ENCODE results near the gene CLASRP.
"Not testable (repeated sequence)": the region's sequence is repeated elsewhere in the genome, so short reads cannot be mapped to it uniquely, and the experiment has no call there.

Gene CLASRP, protein sequence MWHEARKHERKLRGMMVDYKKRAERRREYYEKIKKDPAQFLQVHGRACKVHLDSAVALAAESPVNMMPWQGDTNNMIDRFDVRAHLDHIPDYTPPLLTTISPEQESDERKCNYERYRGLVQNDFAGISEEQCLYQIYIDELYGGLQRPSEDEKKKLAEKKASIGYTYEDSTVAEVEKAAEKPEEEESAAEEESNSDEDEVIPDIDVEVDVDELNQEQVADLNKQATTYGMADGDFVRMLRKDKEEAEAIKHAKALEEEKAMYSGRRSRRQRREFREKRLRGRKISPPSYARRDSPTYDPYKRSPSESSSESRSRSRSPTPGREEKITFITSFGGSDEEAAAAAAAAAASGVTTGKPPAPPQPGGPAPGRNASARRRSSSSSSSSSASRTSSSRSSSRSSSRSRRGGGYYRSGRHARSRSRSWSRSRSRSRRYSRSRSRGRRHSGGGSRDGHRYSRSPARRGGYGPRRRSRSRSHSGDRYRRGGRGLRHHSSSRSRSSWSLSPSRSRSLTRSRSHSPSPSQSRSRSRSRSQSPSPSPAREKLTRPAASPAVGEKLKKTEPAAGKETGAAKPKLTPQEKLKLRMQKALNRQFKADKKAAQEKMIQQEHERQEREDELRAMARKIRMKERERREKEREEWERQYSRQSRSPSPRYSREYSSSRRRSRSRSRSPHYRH

DNA sequence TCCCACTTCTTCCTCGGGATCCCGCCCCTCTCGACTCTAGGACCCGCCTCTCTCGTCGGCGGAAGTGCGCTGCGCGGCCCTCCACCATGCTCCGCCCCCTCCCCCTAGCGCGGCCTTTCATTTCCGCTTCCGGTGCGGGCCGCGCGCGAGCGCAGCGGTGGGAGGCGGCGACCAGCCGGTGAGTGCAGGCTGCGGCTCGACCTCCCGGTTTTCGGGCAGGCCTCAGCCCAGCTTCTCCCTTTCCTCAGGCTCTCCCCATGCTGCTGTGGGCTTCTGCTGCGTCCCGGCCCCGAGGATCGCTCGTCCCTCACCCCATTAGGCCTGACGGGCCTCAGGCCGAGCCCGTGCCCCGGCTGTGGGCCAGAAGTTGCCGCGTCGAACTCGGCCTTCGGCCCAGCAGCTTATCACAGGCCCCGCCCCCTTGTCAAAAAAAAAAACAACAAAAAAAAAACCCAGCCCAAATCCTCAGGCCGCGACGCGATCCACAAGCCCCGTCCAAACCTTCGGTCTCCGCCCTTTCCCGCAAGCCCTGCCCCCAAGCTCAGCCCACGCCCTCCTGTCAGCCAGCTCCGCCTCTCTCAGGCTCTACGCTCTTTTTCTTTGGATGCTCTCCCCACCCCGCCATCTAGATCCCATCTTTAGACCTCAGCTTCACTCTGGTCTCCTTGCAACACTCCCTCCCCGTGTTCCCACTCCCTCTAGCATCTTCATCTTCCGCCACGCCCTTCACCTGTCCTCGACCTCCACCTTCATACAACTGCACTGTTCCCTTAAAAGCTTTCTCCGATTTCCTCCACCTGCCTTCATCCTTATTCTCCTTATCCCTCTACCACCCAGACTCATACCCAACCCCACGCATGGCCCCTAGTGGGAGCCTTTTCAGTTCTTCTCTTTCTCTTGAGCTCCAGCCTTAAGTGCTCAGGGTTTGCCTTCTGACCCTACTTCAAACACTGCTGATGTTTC is at the start of gene CLASRP:
Gene CLASRP, plus strand, starts transcription at position 115 of the 963 bp plus-strand sequence. CDS start 1,168 bp downstream, outside the sequence.
- DNase-seq: peak; percentile 95

DNA sequence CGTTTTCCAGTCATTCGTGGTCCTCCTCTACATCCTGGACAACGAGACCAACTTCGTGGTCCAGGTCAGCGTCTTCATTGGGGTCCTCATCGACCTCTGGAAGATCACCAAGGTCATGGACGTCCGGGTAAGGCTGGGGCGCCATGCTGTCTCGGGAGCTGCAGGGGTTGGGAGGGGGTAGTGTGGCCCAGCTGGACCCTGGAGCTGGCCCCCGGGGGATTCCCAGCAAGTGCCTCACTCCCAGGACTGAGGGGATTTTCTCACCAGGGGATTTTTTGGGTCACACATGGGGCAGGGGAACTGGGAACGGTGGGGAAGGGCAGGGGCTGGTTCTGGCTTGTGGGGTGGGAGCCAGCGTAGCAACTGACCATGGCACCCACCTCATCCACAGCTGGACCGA is 48.4 kb upstream of the CLASRP start:
- DNase-seq: no peak

DNA sequence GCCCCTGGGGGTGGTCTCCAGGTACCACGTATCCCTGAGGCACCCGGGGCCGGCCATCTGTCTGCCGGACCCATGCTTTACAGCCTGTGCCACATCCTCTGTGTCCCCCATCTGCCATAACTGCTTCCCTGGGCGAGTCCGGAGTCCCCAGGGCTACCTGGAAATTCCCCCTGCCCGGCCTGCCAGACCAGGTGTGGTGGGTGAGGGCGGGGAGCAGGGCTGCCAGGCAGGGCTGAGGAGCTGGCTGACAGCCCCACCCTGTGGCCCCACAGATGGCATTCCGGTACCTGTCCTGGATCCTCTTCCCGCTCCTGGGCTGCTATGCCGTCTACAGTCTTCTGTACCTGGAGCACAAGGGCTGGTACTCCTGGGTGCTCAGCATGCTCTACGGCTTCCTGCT is 47.9 kb upstream of the CLASRP start:
- no peak for DNase-seq

DNA sequence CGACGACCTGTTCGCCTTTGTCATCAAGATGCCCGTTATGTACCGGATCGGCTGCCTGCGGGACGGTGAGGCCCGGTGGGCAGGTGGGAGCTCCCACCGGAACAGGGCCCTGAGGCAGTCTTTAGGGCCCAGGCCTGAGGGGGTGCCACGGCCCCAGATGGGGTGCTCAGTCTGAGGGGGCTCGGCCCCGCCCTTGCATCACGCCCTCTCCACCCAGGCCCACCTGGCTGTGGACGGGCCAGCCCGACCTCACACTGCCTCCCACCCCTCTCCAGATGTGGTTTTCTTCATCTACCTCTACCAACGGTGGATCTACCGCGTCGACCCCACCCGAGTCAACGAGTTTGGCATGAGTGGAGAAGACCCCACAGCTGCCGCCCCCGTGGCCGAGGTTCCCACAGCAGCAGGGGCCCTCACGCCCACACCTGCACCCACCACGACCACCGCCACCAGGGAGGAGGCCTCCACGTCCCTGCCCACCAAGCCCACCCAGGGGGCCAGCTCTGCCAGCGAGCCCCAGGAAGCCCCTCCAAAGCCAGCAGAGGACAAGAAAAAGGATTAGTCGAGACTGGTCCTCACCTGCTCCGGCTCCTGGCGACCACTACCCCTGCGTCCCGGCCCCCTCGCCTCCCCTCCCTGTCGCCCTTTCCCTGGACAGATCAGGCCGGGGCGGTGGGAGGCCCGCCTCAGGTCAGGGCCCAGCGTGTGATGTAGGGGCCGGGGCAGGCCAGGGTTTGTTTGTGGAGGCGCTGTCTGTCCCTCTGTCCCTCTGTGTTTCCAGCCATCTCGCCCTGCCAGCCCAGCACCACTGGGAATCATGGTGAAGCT is 46.3 kb upstream of the CLASRP start:
- DNase-seq: no peak

DNA sequence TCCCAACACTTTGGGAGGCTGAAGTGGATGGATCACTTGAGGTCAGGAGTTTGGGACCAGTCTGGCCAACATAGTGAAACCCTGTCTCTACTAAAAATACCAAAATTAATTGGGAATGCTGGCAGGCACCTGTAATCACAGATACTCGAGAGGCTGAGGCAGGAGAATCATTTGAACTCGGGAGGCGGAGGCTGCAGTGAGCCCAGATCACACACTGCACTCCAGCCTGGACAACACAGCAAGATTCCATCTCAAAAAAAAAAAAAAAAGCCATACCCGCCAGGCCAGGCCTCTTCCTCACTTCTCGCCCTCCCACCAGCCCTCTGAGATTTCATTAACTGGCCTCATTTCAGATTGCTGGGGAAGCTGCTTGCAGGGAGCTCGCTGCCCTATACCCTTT is 45.3 kb upstream of the CLASRP start:
- DNase-seq: no peak

DNA sequence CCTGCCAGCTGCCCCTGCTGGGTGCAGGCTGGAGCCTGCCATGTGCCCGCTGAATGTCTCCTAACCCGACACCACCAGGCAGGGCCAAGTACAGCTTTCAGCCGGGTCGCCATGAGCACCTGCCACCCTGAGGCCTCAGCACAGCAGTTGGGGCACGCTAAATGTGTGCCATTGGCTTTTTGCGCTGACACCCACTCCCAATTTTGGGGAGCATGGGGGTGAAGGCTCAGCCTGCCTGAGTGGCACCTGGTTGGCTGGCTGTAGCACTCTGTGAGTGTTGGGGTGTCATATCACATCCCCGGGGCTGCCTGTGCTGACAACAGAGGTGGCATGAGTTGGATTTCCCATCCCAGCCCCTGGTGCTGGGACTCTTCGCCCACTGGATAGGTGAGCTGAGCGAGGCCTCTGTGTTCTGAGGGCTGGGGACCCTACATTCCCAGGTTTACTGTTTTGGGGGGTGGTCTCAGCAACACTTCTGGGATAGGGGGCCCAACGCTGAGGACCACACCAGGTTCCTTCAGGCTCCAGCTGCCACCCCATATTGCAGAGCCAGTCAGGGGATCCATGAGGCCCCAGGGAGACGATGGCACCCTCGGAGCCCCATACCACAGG is 44.8 kb upstream of the CLASRP start:
- no peak for DNase-seq

DNA sequence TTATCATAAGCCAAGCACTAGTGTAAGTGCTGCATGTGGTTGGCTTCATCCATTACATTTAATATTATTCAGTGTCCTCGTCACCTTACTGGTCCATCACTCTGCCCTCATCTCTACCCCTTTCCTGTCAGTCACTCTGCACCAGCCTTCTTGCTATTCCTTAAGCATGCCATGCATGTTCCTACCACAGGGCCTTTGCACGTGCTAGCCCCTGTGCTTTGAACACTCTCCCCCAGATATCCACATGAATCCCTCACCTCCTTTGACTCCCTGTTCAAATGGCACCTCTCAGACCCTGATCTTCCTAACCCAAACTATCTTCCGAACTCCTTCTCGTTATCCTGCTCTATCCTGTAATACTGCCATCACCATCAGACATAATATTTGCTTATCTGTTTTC is 40.8 kb upstream of the CLASRP start:
- no peak for DNase-seq

DNA sequence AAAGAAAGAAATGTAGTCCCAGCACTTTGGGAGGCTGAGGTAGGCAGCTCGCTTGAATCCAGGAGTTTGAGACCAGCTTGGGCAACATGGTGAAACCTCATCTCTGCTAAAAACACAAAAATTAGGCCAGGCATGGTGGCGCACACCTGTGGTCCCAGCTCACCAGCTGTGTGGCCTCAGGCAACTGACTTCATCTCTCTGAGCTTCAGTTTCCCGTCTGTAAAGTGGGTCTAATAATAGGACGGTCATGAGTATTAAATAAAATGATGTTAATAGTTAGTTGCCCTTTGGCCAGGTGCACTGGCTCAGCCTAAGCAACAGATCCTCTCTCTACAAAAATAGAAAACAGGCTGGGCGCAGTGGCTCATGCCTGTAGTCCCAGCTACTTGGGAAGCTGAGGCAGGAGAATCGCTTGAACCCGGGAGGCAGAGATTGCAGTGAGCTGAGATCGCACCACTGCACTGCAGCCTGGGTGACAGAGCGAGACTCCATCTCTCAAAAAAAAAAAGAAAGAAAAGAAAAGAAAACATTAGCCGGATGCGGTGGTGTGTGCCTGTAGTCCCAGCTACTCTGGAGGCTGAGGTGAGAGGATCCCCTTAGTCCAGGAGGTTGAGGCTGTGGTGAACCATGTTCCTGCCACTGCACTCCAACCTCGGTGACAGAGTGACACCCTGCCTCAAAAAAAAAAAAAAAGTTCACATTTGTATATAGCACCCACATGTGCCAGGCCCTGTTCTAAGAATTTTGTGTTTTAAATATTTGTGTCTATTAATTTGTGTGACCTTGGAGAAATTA is 39.5 kb upstream of the CLASRP start:
- DNase-seq: not testable (repeated sequence)

DNA sequence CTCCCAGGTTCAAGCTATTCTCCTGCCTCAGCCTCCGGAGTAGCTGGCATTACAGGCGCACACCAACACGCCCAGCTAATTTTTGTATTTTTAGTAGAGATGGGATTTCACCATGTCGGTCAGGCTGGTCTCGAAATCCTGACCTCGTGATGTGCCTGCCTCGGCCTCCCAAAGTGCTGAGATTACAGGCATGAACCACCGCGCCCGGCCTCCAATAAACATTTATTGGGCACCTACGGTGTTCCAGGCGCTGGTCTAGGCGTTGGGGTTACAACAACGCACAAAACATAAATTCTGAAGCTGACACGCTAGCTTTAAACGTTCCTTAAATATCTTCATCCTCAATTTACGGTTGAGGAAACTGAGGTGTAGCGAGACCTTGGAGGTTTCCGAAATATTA is 38.2 kb upstream of the CLASRP start:
- not testable (repeated sequence) for DNase-seq

DNA sequence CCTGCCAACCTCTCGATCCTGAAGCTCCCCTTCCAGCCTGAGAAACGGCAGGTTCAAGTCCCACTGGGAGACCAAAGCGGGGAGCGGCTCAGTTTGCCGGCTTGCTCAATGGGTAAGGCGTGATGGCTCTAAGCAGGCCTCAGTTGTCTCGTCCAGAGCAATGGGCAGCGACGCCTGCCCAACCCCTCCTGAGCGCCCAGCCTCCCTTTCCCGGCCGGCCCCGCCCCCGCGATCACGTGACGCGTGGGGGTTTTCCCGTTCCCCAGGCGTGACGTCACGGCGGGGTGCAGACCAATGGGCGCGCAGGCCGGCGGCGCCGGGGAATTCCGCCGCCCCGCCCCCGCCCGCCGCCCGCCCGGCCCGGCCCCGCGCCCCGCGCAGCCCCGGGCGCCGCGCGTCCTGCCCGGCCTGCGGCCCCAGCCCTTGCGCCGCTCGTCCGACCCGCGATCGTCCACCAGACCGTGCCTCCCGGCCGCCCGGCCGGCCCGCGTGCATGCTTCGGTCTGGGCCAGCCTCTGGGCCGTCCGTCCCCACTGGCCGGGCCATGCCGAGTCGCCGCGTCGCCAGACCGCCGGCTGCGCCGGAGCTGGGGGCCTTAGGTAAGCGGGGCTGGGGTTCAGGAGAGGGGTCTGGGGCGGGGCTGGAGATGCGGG is 37.6 kb upstream of the CLASRP start, which contains the start of gene RELB:
Gene RELB, plus strand, starts transcription at position 378 of the 653 bp plus-strand sequence. Its CDS starts 116 bp downstream, at position 494.
- peak; percentile 93 for DNase-seq

DNA sequence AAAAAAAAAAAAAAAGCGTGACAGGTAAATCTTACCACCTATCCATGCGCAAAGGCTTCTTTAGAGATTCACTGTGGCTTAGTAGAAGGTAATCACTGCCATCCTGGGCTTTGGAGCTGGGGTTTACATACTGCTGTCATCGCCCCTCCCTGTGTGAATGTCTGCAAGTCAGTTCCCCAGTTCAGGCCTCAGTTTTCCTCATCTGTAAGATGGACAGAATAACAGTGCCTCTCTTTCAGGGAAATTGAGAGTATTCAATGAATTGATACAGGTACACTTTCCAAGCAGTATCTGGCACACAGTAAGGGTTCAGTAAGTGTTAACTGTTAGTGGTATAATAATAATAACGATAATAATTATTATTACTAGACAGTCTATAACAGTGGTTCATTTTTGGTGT is 35.4 kb upstream of the CLASRP start:
- DNase-seq: no peak

DNA sequence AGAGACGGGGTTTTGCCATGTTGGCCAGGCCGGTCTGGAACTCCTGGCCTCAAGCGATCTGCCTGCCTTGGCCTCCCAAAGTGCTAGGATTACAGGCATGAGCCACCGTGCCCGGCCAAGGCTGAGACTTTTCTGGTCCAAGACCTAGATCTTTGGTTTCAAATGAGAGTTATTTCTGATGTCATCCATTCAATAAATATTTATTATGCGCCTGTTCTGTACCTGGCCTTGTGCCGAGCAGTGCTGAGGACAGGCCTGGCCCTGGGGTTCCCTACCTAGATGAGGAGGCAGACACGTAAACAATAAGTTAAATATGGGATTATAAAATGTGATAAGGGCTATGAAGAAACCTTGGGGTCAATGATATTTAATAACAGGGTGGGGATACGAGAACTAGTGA is 33.1 kb upstream of the CLASRP start:
- DNase-seq: no peak

DNA sequence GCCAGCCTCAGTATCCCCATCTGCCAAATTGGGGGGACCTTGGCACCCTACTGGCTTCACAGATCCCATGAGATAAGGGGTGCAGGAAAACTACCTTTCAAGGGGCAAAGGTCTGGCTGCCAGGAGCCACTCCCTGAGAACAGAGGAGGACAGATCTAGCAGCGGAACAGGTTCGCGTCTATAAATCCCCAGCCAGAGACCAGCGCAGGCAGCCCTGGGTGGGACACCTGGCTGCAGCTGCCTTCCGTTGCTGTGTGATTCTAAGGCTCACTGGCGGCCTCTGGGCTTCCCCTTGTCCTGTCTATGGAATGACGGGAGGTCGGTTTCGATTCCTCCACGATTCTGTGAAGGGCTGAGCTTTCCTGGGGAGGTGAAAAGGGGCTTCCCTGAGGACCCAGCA is 30.3 kb upstream of the CLASRP start:
- DNase-seq: peak; percentile 36

DNA sequence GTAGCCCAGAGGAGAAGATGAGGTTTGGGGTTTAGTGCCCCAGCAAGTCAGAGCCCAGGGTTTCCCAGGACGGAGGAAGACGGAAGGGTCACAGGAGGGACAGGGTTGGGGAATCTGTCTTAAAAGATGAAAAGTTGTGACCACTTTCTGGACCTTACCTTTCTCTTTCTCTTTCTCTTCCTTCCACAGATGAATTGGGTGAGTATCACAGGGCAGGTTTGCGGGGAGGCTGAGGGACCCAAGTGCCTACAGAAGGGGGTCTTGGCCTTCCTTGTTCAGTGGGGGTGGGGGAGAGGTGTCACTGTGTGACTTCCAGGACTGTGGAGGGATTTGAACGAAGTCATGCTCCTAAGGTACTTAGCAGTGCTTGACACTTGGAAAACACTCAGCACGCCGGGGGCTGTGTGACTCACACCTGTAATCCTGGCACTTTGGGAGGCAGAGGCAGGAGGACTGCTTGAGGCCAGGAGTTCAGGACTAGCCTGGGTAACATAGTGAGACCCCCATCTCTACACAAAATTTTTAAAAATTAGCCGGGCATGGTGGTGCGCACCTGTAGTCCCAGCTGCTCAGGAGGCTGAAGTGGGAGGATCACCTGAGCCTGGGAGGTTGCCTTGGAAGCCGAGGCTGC is 29.1 kb upstream of the CLASRP start:
- DNase-seq: no peak

DNA sequence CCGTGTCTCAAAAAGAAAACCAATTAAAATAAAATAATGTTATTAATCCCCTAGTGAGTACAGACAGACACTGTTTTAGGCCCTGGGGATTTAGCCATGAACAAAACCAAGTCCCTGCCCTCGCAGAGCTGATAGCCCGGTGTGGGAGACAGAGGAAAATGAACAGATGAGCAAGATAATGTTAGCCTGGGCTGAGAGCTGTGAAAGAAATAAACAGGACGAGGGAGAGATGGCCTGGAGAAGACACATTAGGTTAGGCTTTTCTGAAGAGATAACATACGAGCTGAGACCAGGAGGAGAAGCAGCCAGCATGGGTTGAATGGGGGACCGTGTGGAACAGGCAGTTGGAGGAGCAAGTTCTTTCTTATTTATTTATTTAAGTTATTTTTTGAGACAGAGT is 28.5 kb upstream of the CLASRP start:
- DNase-seq: peak; percentile 39

DNA sequence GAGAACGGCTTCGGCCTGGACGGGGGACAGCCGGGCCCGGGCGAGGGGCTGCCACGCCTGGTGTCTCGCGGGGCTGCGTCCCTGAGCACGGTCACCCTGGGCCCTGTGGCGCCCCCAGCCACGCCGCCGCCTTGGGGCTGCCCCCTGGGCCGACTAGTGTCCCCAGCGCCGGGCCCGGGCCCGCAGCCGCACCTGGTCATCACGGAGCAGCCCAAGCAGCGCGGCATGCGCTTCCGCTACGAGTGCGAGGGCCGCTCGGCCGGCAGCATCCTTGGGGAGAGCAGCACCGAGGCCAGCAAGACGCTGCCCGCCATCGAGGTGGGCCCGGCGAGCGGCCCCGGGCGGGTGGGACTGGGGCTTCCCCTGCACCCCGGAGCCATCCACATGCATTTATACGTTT is 26.9 kb upstream of the CLASRP start:
- DNase-seq: no peak

DNA sequence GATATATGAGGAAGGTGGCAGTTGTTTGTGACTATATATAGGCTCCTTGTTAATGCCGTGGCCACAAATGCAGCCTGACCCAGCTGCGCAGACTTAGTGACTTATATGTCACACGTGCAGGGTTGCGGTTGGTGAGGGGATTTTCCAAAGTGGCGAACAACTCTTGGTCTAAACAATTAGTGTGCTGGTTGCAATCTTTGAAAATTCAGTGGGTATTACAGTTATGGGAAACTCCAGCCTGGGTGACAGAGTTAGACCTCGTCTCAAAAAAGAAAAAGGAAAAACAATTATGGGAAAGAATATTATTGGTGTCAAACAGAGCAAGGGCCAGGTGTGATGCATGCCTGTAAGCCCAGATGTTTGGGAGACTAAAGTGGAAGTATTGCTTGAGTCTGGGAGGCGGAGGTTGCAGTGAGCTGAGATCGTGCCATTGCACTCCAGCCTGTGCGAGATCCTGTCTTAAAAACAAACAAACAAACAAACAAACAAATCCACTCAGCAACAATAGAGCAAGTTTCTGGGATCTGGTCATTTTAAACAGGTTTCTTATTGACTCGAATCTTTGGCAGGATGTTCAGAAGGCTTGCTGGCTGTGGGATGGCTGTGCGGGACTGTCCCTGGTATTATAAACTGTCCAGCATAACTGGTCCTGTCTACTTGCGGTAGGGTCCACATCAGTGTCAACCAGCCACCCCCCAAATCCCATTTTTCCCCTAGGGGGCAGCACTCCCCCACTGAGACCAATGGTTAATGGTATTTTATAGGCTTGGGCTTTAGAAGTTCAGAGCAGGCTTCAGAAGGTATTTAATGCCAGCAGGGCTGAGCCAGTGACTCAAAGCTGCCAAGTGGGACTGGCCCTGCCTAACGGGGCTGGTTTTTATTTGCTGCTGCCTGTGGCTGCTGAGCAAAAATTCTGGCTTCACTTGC is 22.2 kb upstream of the CLASRP start:
- peak; percentile 89 for DNase-seq

DNA sequence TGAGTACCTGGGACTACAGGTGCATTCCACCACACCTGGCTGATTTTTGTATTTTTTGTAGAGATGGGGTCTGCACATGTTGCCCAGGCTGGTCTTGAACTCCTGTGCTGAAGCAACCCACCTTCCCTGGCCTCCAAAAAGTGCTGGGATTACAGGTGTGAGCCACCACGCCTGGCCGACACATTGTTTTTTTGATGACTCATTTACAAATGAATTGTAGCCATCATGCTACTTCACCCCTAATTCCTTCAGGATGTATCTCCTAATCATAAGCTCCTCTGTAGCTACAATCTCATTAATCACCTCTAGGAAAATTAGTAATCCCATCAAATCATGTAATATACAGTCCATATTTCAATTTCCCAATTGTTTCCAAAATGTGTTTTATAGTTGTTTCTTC is 19.7 kb upstream of the CLASRP start:
- peak; percentile 30 for DNase-seq

DNA sequence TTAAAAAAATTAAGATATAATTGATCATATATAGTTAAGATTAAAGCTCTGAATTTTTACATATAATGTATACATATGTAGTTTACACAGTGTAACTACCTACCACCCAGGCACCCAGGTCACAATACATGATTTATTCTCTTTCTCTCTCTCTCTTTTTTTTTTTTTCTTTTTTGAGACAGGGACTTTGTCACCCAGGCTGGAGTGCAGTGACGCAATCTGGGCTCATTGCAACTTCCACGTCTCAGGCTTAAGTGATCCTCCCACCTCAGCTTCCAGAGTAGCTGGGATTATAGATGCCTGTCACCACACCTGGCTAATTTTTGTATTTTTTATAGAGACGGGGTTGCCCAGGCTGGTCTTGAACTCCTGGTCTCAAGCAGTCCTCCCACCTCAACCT is 18.8 kb upstream of the CLASRP start:
- DNase-seq: no peak
